Measurements from ENCODE around the gene ALG14.

The ALG14 gene

GRCh38 chr1:95042286-95042685 is 30.5 kb downstream of the ALG14 start:
- Histone ChIP-seq H3K36me3 (no peaks in the 10 kb centered on the region), H3K27ac (no peak overlapping the region), H3K9me3 (no peaks in the 10 kb centered on the region), H3K4me3 (ENCODE audit: low read depth in 1 of 2, low read length in 1 of 2) (no peak overlapping the region), H3K27me3 (no peaks in the 10 kb centered on the region), H3K4me1 (ENCODE audit: control insufficient read depth in 1 of 2, insufficient read depth in 1 of 2, low read depth in 1 of 2, low read length in 1 of 2) (peaks cover 18 to 25% of the 10 kb centered on the region in 2 experiments)
- TF ChIP-seq CTCF (IDR thresholded peaks at IDR 0.05) = no peak

GRCh38 chr1:95041491-95042165 is 31.1 kb downstream of the ALG14 start:
- H3K36me3 ChIP-seq = no peaks in the 10 kb centered on the region
- peaks cover 18 to 25% of the 10 kb centered on the region in 2 experiments for H3K4me1 ChIP-seq (ENCODE audit: control insufficient read depth in 1 of 2, insufficient read depth in 1 of 2, low read depth in 1 of 2, low read length in 1 of 2)
- TF ChIP-seq CTCF (IDR thresholded peaks at IDR 0.05) = no peak
- H3K9me3 ChIP-seq = no peaks in the 10 kb centered on the region
- no peaks in the 10 kb centered on the region for H3K27me3 ChIP-seq
- no peak overlapping the region for H3K4me3 ChIP-seq (ENCODE audit: low read depth in 1 of 2, low read length in 1 of 2)
- H3K27ac ChIP-seq = no peak overlapping the region

- no peaks in the 10 kb centered on the region for H3K9me3 ChIP-seq
- H3K27ac ChIP-seq = no peak overlapping the region
- H3K36me3 ChIP-seq = no peaks in the 10 kb centered on the region
- no peaks in the 10 kb centered on the region for H3K27me3 ChIP-seq
- H3K4me3 ChIP-seq (ENCODE audit: low read depth in 1 of 2, low read length in 1 of 2) = no peak overlapping the region
- no peak for TF ChIP-seq CTCF (IDR thresholded peaks at IDR 0.05)
- peaks cover 18 to 25% of the 10 kb centered on the region in 2 experiments for H3K4me1 ChIP-seq (ENCODE audit: control insufficient read depth in 1 of 2, insufficient read depth in 1 of 2, low read depth in 1 of 2, low read length in 1 of 2)
These were observed 32.7 kb downstream of the ALG14 start for GRCh38 chr1:95040032-95040525.

- H3K36me3 ChIP-seq = no peaks in the 10 kb centered on the region
- H3K27me3 ChIP-seq = no peaks in the 10 kb centered on the region
- no peaks in the 10 kb centered on the region for H3K9me3 ChIP-seq
- peaks cover 18 to 25% of the 10 kb centered on the region in 2 experiments for H3K4me1 ChIP-seq (ENCODE audit: control insufficient read depth in 1 of 2, insufficient read depth in 1 of 2, low read depth in 1 of 2, low read length in 1 of 2)
- no peak overlapping the region for H3K4me3 ChIP-seq (ENCODE audit: low read depth in 1 of 2, low read length in 1 of 2)
- no peak for TF ChIP-seq CTCF (IDR thresholded peaks at IDR 0.05)
- no peak overlapping the region for H3K27ac ChIP-seq
These were observed 33.3 kb downstream of the ALG14 start for GRCh38 chr1:95039360-95040031.

- peaks cover 18% of the 10 kb centered on the region in 2 experiments for H3K4me1 ChIP-seq (ENCODE audit: control insufficient read depth in 1 of 2, insufficient read depth in 1 of 2, low read depth in 1 of 2, low read length in 1 of 2)
- H3K36me3 ChIP-seq = no peaks in the 10 kb centered on the region
- no peak for TF ChIP-seq CTCF (IDR thresholded peaks at IDR 0.05)
- no peaks in the 10 kb centered on the region for H3K27me3 ChIP-seq
- H3K4me3 ChIP-seq (ENCODE audit: low read depth in 1 of 2, low read length in 1 of 2) = no peak overlapping the region
- H3K9me3 ChIP-seq = no peaks in the 10 kb centered on the region
- H3K27ac ChIP-seq = no peak overlapping the region
These were observed 37.2 kb downstream of the ALG14 start for GRCh38 chr1:95035536-95035935.
